ENCODE measurements around the gene CCDC182.

The CCDC182 gene

GRCh38 chr17:57726838-57727237 lies 18.3 kb downstream of the CCDC182 start:
- no peak for FAIRE-seq

GRCh38 chr17:57726213-57726790 lies 18.8 kb downstream of the CCDC182 start:
- FAIRE-seq = no peak

- FAIRE-seq = no peak
Observed at GRCh38 chr17:57724729-57725125, 20.4 kb downstream of the CCDC182 start.

- no peak for FAIRE-seq
Observed at GRCh38 chr17:57724026-57724728, 20.9 kb downstream of the CCDC182 start.

- no peak for FAIRE-seq
Observed at GRCh38 chr17:57723427-57724025, 21.6 kb downstream of the CCDC182 start.

- no peak for FAIRE-seq
Observed at GRCh38 chr17:57722704-57723043, 22.4 kb downstream of the CCDC182 start.

GRCh38 chr17:57721967-57722703 lies 23.0 kb downstream of the CCDC182 start:
- no peak for FAIRE-seq

GRCh38 chr17:57720386-57721035 lies 24.6 kb downstream of the CCDC182 start:
- FAIRE-seq = no peak

- FAIRE-seq = no peak
Observed at GRCh38 chr17:57718878-57719277, 26.2 kb downstream of the CCDC182 start.

GRCh38 chr17:57715981-57716380 lies 29.1 kb downstream of the CCDC182 start:
- FAIRE-seq = no peak

GRCh38 chr17:57714665-57715180 lies 30.4 kb downstream of the CCDC182 start:
- FAIRE-seq = no peak

- no peak for FAIRE-seq
Observed at GRCh38 chr17:57713140-57713539, 32.0 kb downstream of the CCDC182 start.

- no peak for FAIRE-seq
Observed at GRCh38 chr17:57708410-57708809, 36.7 kb downstream of the CCDC182 start.

- FAIRE-seq = no peak
Observed at GRCh38 chr17:57707892-57708291, 37.2 kb downstream of the CCDC182 start.

- FAIRE-seq = no peak
Observed at GRCh38 chr17:57706761-57707160, 38.3 kb downstream of the CCDC182 start.

GRCh38 chr17:57705921-57706695 lies 39.0 kb downstream of the CCDC182 start:
- no peak for FAIRE-seq

- FAIRE-seq = no peak
Observed at GRCh38 chr17:57704448-57704847, 40.7 kb downstream of the CCDC182 start.

- FAIRE-seq = no peak
Observed at GRCh38 chr17:57703273-57703672, 41.8 kb downstream of the CCDC182 start.

GRCh38 chr17:57701124-57701523 lies 44.0 kb downstream of the CCDC182 start:
- no peak for FAIRE-seq

GRCh38 chr17:57699751-57700219 lies 45.3 kb downstream of the CCDC182 start:
- FAIRE-seq = no peak

GRCh38 chr17:57697891-57698711 lies 47.0 kb downstream of the CCDC182 start:
- no peak for FAIRE-seq

Measured in colon (tissue), 2 donors.